ENCODE data around the gene CCDC102A. TPM values are rescaled to one million over a fixed set of nuclear protein-coding genes. Genes with fewer than 3 reads are reported as not detected.

Gene CCDC102A
- polyA plus RNA-seq, 2 of the 4 experiments (the other 2 are of a cell fraction) = 8.0 to 8.3 TPM

- no peak for ATAC-seq
Observed at GRCh38 chr16:57507136-57508034, 29.0 kb downstream of the CCDC102A start.

GRCh38 chr16:57505169-57505568 is 31.2 kb downstream of the CCDC102A start:
- peaks cover 5% of the 10 kb centered on the region; the same call in 1 of the 3 replicates for H3K4me1 ChIP-seq
- H3K4me3 ChIP-seq = no peak overlapping the region
- ATAC-seq (no peak), DNase-seq (ENCODE audit: low read depth in 1 of 2, low spot score in 1 of 2) (no peak), FAIRE-seq (no peak)
- ChIA-PET CTCF (interaction anchor here (0.8 to 22.0 kb wide), 5 partner anchors 16 to 88 kb away, joined by 3 to 194 read pairs (median 3); partner anchors contain the start of gene POLR2C), POLR2A (no interaction called here)
- 50% methylated on average over 6 of the region's 6 CpGs for WGBS (ENCODE audit: missing lambda C conversion rate)
- H3K9me3 ChIP-seq = no peaks in the 10 kb centered on the region
- H3K27ac ChIP-seq = no peak overlapping the region
- TF ChIP-seq EHMT2 (IDR thresholded peaks at IDR 0.05; ENCODE audit: low read depth) = no peak
- TF ChIP-seq HDAC2 (IDR thresholded peaks at IDR 0.05) = no peak
- no peak for TF ChIP-seq HES2 (IDR thresholded peaks at IDR 0.05)
- no peak overlapping the region for H3K4me2 ChIP-seq

More at GRCh38 chr16:57507136-57508034, 29.0 kb downstream of the CCDC102A start:
- no peak overlapping the region for H3K4me2 ChIP-seq
- CTCF ChIA-PET = interaction anchor here (0.7 to 22.0 kb wide), 3 partner anchors 11 to 90 kb away, joined by 3 to 194 read pairs (median 23); no protein-coding TSS in a partner anchor
- no peaks in the 10 kb centered on the region for H3K9me3 ChIP-seq
- WGBS (ENCODE audit: missing lambda C conversion rate) = 64% methylated on average over 5 of the region's 13 CpGs
- H3K4me3 ChIP-seq = no peak overlapping the region
- TF ChIP-seq CBX2 (IDR thresholded peaks at IDR 0.05; ENCODE audit: borderline replicate concordance, low read depth) (no peak), JUNB (IDR thresholded peaks at IDR 0.05) (no peak), RAD21 (conservative IDR thresholded peaks at IDR 0.05 in 1 of 2, IDR thresholded peaks at IDR 0.05 in 1 of 2) (no peak), KDM1A (IDR thresholded peaks at IDR 0.05; ENCODE audit: low read depth) (no peak), FOXS1 (CRISPR knock-in tag; IDR thresholded peaks at IDR 0.05) (no peak), RNF2 (IDR thresholded peaks at IDR 0.05; ENCODE audit: borderline replicate concordance, low read depth) (no peak), HOXB5 (CRISPR knock-in tag; IDR thresholded peaks at IDR 0.05) (no peak), HOXA7 (CRISPR knock-in tag; IDR thresholded peaks at IDR 0.05) (no peak), FOSL2 (IDR thresholded peaks at IDR 0.05) (no peak), FOSL2 (CRISPR knock-in tag; IDR thresholded peaks at IDR 0.05) (no peak), ZNF302 (CRISPR knock-in tag; IDR thresholded peaks at IDR 0.05) (no peak), PHF8 (IDR thresholded peaks at IDR 0.05; ENCODE audit: borderline replicate concordance, low read depth) (no peak), MYC (IDR thresholded peaks at IDR 0.05; ENCODE audit: borderline replicate concordance, low read length) (no peak), MAFK (IDR thresholded peaks at IDR 0.05; ENCODE audit: partially characterized antibody) (no peak), HEYL (CRISPR knock-in tag; IDR thresholded peaks at IDR 0.05) (no peak), HOXB13 (CRISPR knock-in tag; IDR thresholded peaks at IDR 0.05; ENCODE audit: low read depth) (no peak), CEBPB (IDR thresholded peaks at IDR 0.05) (no peak), E2F6 (IDR thresholded peaks at IDR 0.05; ENCODE audit: borderline replicate concordance, low read depth) (no peak)
- H3K27ac ChIP-seq = peak overlapping the region in 1 of 2 experiments; percentile 54; a peak in 2 of 6 replicates
- H3K4me1 ChIP-seq = peaks cover 2% of the 10 kb centered on the region; the same call in 1 of the 3 replicates
- FAIRE-seq = no peak
- POLR2A ChIA-PET = no interaction called here
- DNase-seq (ENCODE audit: low read depth in 1 of 2, low spot score in 1 of 2) = no peak

- TF ChIP-seq MAX (IDR thresholded peaks at IDR 0.05) = no peak
- no peak for TF ChIP-seq JUN (IDR thresholded peaks at IDR 0.05)
- ATAC-seq = no peak
- Histone ChIP-seq H3K9me3 (no peaks in the 10 kb centered on the region), H3K4me1 (peaks cover 5% of the 10 kb centered on the region; the same call in 1 of the 3 replicates), H3K4me2 (no peak overlapping the region), H3K4me3 (no peak overlapping the region), H3K27ac (no peak overlapping the region)
- FAIRE-seq = no peak
- POLR2A ChIA-PET = no interaction called here
- CTCF ChIA-PET = interaction anchor here (1.1 to 22.0 kb wide), 3 partner anchors 17 to 82 kb away, joined by 3 to 194 read pairs (median 3); no protein-coding TSS in a partner anchor
- DNase-seq (ENCODE audit: low read depth in 1 of 2, low spot score in 1 of 2) = no peak
- 89% methylated on average over 5 of the region's 5 CpGs for WGBS (ENCODE audit: missing lambda C conversion rate)
Observed at GRCh38 chr16:57504491-57504890, 31.9 kb downstream of the CCDC102A start.

Measured in A549 (cell line).